Measurements from ENCODE around the gene FXYD2. TPM values are rescaled to one million over a fixed set of nuclear protein-coding genes. Genes with fewer than 3 reads are reported as not detected.

Gene FXYD2
- total RNA-seq, 1 experiment from 2014 or later: not detected

GRCh38 chr11:117839936-117840813 is 15.6 kb upstream of the FXYD2 start:
- no peak for DNase-seq (ENCODE audit: low read depth, low spot score)
- in situ Hi-C loops (cut with HindIII; ENCODE audit: low pct_unique_long_range_greater_than_20kb, low sequenced_read_pairs): no loop called here

- no peak for DNase-seq (ENCODE audit: low read depth, low spot score)
- in situ Hi-C loops (cut with HindIII; ENCODE audit: low pct_unique_long_range_greater_than_20kb, low sequenced_read_pairs): no loop called here
Measured at GRCh38 chr11:117839380-117839881, 14.9 kb upstream of the FXYD2 start.

GRCh38 chr11:117838901-117839300 is 14.4 kb upstream of the FXYD2 start:
- in situ Hi-C loops (cut with HindIII; ENCODE audit: low pct_unique_long_range_greater_than_20kb, low sequenced_read_pairs): no loop called here
- DNase-seq (ENCODE audit: low read depth, low spot score): no peak

GRCh38 chr11:117837791-117838190 is 13.2 kb upstream of the FXYD2 start:
- DNase-seq (ENCODE audit: low read depth, low spot score): no peak
- in situ Hi-C loops (cut with HindIII; ENCODE audit: low pct_unique_long_range_greater_than_20kb, low sequenced_read_pairs): no loop called here

GRCh38 chr11:117837070-117837776 is 12.7 kb upstream of the FXYD2 start:
- in situ Hi-C loops (cut with HindIII; ENCODE audit: low pct_unique_long_range_greater_than_20kb, low sequenced_read_pairs): no loop called here
- no peak for DNase-seq (ENCODE audit: low read depth, low spot score)

GRCh38 chr11:117836077-117836960 is 11.8 kb upstream of the FXYD2 start:
- in situ Hi-C loops (cut with HindIII; ENCODE audit: low pct_unique_long_range_greater_than_20kb, low sequenced_read_pairs): no loop called here
- DNase-seq (ENCODE audit: low read depth, low spot score): no peak

- in situ Hi-C loops (cut with HindIII; ENCODE audit: low pct_unique_long_range_greater_than_20kb, low sequenced_read_pairs): no loop called here
- DNase-seq (ENCODE audit: low read depth, low spot score): no peak
Measured at GRCh38 chr11:117835576-117835975, 11.0 kb upstream of the FXYD2 start.

GRCh38 chr11:117834838-117835443 is 10.4 kb upstream of the FXYD2 start:
- in situ Hi-C loops (cut with HindIII; ENCODE audit: low pct_unique_long_range_greater_than_20kb, low sequenced_read_pairs): no loop called here
- peak; percentile 65 for DNase-seq (ENCODE audit: low read depth, low spot score)

- in situ Hi-C loops (cut with HindIII; ENCODE audit: low pct_unique_long_range_greater_than_20kb, low sequenced_read_pairs): no loop called here
- no peak for DNase-seq (ENCODE audit: low read depth, low spot score)
Measured at GRCh38 chr11:117834068-117834810, 9.7 kb upstream of the FXYD2 start.

- no peak for DNase-seq (ENCODE audit: low read depth, low spot score)
- in situ Hi-C loops (cut with HindIII; ENCODE audit: low pct_unique_long_range_greater_than_20kb, low sequenced_read_pairs): no loop called here
Measured at GRCh38 chr11:117833401-117833891, 8.9 kb upstream of the FXYD2 start.

GRCh38 chr11:117832511-117832910 is 8.0 kb upstream of the FXYD2 start:
- DNase-seq (ENCODE audit: low read depth, low spot score): no peak
- in situ Hi-C loops (cut with HindIII; ENCODE audit: low pct_unique_long_range_greater_than_20kb, low sequenced_read_pairs): no loop called here

GRCh38 chr11:117831661-117832415 is 7.3 kb upstream of the FXYD2 start:
- in situ Hi-C loops (cut with HindIII; ENCODE audit: low pct_unique_long_range_greater_than_20kb, low sequenced_read_pairs): no loop called here
- no peak for DNase-seq (ENCODE audit: low read depth, low spot score)

- in situ Hi-C loops (cut with HindIII; ENCODE audit: low pct_unique_long_range_greater_than_20kb, low sequenced_read_pairs): no loop called here
- DNase-seq (ENCODE audit: low read depth, low spot score): no peak
Measured at GRCh38 chr11:117830674-117831351, 6.3 kb upstream of the FXYD2 start.

GRCh38 chr11:117830072-117830471 is 5.5 kb upstream of the FXYD2 start:
- no peak for DNase-seq (ENCODE audit: low read depth, low spot score)
- in situ Hi-C loops (cut with HindIII; ENCODE audit: low pct_unique_long_range_greater_than_20kb, low sequenced_read_pairs): no loop called here

- in situ Hi-C loops (cut with HindIII; ENCODE audit: low pct_unique_long_range_greater_than_20kb, low sequenced_read_pairs): no loop called here
- no peak for DNase-seq (ENCODE audit: low read depth, low spot score)
Measured at GRCh38 chr11:117829369-117829725, 4.8 kb upstream of the FXYD2 start.
